ENCODE results near the gene CFHR5.
"Not testable (repeated sequence)": the region's sequence is repeated elsewhere in the genome, so short reads cannot be mapped to it uniquely, and the experiment has no call there.

CFHR5 gene

DNA sequence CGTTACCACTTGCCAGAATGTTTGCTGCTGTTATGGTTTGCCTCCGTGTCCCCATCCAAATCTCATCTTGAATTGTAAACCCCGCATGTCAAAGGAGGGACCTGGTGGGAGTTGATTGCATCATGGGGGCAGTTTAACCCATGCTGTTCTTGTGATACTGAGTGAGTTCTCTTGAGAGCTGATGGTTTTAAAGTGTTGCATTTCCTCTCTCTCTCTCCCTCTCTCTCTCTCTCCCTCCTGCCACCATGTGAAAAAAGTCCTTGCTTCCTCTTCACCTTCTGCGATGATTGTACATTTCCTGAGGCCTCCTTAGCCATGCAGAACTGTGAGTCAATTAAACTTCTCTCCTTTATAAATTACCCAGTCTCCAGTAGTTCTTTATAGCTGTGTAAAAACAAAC lies 44.4 kb downstream of the CFHR5 start:
- no peak for DNase-seq

DNA sequence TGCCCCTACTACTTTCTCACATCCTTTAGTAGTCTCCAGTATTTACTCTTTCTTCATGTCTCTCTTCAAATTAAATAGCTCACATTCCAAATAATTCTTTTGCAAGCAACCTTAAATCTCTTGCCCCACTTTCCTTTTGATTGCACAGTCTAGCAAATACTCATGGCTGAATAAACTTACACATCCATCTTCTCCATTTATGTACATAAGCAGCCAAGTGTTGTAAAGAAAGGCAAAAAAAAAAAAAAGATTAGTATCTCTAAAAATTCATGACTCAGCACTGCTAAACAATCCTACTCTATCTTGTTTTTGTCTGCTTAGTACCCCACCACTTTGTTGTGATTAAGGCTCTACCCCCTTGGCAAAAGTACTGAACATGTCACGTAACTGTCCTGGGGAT lies 47.1 kb downstream of the CFHR5 start:
- no peak for DNase-seq

DNA sequence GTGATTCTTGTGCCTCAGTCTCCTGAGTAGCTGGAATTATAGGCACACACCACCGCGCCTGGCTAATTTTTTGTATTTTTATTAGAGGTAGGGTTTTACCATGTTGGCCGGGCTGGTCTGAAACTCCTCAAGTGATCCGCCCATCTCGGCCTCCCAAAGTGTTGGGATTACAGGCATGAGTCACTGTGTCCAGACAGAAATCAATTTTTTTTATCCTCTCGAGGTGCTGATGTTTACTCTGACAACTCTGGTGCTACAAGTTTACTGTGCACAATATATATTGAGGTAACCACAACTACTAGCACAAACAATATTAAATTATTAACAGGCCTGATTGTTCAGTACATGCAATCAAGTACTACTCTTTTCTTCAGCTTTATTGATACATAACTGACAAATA lies 50.0 kb downstream of the CFHR5 start:
- DNase-seq: no peak

DNA sequence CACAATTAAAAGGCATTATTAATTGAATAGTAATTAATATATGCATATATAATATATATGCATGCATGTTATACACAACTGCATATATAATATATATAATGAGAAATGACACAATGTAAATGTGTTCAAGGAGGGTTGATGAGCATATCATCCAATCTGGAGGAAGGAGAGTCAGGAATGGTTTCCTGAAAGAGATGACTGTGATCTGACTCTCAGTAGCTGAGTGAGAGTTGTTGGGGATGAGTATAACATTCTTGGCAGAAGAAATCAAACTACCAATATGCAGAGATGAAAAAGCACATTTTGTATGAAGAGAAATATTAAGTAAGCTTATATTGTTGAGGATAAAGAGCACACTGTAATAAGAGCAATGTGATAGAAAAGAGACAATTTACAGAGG lies 52.4 kb downstream of the CFHR5 start:
- DNase-seq: no peak

DNA sequence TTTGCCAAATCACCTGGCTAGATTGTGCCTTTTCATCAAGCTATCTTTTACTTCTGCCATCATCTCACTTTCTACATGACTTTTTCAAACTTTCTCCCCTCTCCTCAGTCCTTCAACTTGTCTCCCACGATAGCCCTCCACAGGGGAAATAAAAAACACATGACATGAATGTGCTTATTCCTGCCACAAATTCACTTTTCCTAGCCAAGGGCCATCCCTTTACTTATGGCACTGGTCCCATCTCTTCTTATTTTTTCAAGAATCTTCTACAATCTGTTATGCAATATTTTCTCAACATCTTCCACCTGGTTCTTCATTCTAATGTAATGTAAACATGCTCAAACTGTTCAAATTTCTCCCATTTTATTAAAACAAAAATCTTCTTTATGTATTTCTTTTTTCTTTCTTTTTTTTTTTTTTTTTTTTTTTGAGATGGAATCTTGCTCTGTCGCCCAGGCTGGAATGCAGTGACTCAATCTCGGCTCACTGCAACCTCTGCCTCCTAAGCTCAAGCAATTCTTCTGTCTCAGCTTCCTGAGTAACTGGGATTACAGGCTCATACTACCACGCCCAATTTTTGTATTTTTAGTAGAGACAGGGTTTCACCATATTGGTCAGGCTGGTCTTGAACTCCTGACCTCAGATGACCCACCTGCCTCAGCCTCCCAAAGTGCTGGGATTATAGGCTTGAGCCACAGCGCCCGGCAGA lies 57.4 kb downstream of the CFHR5 start:
- DNase-seq: not testable (repeated sequence)

DNA sequence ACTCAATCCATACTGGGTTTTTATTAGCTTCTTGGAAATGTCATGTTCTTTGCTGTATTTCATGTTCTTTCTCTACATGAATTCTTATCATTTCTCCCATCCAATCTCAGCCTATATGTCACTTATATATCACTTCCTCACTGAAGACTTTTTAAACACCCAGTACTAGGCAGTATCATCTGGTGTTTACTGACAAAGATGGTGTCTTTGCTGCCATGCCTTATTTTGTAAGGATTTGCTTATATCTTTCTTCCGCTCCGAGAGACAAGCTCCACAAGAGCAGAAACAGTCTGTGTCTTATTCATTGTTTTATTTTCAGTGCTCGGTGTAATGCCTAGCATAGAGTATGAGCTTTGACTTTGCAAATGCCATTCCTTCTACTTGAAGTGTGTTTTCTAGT lies 59.5 kb downstream of the CFHR5 start:
- DNase-seq: no peak

DNA sequence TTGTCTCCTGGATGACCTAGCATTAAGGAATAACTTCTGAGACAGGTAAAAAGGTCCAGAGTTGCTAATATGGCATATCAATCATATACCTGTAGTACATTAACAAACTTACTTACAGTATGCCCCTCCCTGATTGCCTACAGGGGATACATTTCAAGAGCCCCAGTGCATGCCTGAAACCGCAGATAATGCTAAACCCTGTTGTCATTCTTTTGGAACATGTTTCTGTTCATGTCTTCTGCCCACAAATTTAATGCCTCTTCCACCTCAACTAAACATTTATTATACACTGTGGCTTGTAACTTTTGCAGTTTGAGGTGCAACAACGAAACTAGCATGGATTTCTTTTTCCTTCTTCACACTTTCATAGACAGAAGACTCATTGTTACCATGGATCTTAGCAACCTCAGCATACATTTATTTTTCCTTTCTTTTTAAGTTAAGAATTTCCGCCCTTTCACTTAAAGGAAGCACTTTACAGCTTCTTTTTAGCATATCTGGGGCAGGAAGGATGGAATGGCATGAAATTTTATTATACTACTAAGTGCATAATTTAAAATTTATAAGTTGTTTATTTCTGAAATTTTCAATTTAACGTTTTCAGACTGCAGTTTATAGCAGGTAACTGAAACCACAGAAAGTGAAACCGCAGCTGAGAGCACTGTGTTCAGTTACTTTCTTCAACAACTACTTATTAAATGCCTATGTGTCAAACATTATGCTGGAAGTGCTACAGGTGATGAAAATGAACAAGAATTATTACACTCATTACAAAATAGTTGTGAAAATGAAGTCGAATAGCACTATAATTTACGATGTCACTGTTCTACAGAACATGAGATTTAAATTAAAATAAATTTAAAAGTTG lies 64.4 kb downstream of the CFHR5 start:
- no peak for DNase-seq

DNA sequence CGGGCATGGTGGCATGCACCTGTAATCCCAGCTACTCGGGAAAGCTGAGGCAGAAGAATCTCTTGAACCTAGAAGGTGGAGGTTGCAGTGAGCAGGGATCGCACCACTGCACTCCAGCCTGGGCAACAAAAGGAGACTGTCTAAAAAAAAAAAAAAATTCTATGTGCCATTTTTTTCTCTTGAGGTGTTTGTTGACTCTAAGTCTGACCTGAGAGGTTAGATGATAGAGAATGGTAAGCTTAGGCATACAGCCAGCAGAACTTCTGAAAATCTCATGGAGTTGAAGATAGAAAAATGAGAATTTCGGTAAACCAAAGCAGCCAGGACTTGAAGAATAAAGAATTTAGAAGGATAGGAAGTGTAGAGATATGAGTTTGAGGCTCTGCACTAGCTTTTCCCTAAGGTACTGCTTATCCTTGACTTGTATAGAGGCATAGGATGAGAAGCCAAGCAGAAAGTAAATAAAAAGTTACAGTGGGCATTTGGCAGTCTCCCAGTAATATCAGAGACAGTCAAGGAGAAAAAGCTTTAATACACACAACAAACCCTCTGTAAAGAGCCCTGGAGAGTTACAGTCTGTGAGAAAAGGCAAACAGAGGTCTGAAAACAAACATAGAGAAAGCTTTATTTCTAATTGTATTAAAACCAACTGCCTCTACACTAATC lies 65.5 kb downstream of the CFHR5 start:
- no peak for DNase-seq

DNA sequence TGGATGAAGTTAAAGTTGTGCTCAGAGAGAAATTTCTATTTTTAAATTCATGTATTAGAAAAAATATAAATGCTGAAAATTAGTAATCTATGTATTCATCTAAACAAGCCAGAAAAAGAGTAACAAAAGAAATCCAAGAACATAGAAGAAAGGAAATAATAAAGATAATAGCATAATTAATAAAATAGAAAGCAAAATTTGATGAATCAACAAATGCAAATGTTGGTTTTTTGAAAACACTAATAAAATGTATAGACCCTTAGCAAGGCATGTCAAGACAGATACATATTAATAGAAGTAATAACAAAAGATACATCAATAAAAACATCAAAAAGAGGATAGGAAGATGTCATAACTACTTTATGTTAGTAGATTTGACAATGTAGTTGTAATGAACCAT lies 71.7 kb downstream of the CFHR5 start:
- DNase-seq: no peak

Data from suppressor macrophage (primary cell).